Measurements from ENCODE around the gene SORBS2.

The SORBS2 gene

GRCh38 chr4:185738038-185738552 is 73.9 kb downstream of the SORBS2 start:
- no peak overlapping the region for H3K4me3 ChIP-seq (ENCODE audit: low read depth, low read length)
- no peak for TF ChIP-seq CTCF (IDR thresholded peaks at IDR 0.05; ENCODE audit: insufficient read depth, low read depth, low read length, missing control alignments)
- DNase-seq (ENCODE audit: low read depth) = no peak

GRCh38 chr4:185737489-185738037 is 74.4 kb downstream of the SORBS2 start:
- no peak for TF ChIP-seq CTCF (IDR thresholded peaks at IDR 0.05; ENCODE audit: insufficient read depth, low read depth, low read length, missing control alignments)
- no peak for DNase-seq (ENCODE audit: low read depth)
- no peak overlapping the region for H3K4me3 ChIP-seq (ENCODE audit: low read depth, low read length)

GRCh38 chr4:185736882-185737281 is 75.1 kb downstream of the SORBS2 start:
- no peak for TF ChIP-seq CTCF (IDR thresholded peaks at IDR 0.05; ENCODE audit: insufficient read depth, low read depth, low read length, missing control alignments)
- DNase-seq (ENCODE audit: low read depth) = no peak

GRCh38 chr4:185735866-185736400 is 76.1 kb downstream of the SORBS2 start:
- no peak for TF ChIP-seq CTCF (IDR thresholded peaks at IDR 0.05; ENCODE audit: insufficient read depth, low read depth, low read length, missing control alignments)
- H3K4me3 ChIP-seq (ENCODE audit: low read depth, low read length) = no peak overlapping the region
- DNase-seq (ENCODE audit: low read depth) = no peak

More at GRCh38 chr4:185736882-185737281, 75.1 kb downstream of the SORBS2 start:
- H3K4me3 ChIP-seq (ENCODE audit: low read depth, low read length) = no peak overlapping the region

GRCh38 chr4:185734930-185735329 is 77.1 kb downstream of the SORBS2 start:
- H3K4me3 ChIP-seq (ENCODE audit: low read depth, low read length) = no peak overlapping the region
- TF ChIP-seq CTCF (IDR thresholded peaks at IDR 0.05; ENCODE audit: insufficient read depth, low read depth, low read length, missing control alignments) = no peak
- DNase-seq (ENCODE audit: low read depth) = no peak

GRCh38 chr4:185734214-185734613 is 77.8 kb downstream of the SORBS2 start:
- no peak for TF ChIP-seq CTCF (IDR thresholded peaks at IDR 0.05; ENCODE audit: insufficient read depth, low read depth, low read length, missing control alignments)
- DNase-seq (ENCODE audit: low read depth) = peak; percentile 78
- H3K4me3 ChIP-seq (ENCODE audit: low read depth, low read length) = peak overlapping the region; percentile 35
